Measurements from ENCODE around the gene ZFYVE9.

The ZFYVE9 gene

DNA sequence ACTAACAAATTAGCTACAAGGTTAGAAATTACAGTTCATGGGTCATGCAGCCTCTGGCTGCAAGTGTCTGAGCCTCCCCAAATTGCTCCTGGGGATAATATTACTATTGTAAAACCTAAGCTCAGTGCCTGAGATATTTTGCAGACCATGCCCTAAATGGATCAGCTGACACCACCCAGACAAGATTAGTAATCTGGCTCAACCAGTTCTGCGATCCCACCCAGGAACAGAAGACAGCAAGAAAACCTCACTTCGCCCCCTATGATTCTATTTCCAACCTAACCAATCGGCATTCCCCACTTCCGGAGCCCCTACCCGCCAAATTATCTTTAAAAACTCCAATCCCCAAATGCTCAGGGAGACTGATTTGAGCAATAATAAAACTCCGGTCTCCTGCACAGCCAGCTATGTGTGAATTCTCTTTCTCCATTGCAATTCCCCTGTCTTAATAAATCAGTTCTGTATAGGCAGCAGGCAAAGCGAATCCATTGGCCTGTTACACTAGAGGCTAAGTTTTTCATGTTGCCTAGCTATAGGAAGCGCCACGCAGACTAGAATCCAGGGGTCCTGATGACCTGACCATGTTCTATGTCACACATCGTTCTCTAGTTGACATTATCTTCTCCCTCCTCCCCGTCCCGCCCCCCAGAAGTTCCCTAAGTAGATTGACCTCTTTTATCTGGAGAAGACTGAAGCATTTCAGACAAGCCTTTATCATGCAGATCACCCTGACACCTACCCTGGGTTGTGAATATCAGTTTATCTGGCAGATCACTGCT, 22.4 kb upstream of the ZFYVE9 start:
- TF ChIP-seq, protein P1, sequence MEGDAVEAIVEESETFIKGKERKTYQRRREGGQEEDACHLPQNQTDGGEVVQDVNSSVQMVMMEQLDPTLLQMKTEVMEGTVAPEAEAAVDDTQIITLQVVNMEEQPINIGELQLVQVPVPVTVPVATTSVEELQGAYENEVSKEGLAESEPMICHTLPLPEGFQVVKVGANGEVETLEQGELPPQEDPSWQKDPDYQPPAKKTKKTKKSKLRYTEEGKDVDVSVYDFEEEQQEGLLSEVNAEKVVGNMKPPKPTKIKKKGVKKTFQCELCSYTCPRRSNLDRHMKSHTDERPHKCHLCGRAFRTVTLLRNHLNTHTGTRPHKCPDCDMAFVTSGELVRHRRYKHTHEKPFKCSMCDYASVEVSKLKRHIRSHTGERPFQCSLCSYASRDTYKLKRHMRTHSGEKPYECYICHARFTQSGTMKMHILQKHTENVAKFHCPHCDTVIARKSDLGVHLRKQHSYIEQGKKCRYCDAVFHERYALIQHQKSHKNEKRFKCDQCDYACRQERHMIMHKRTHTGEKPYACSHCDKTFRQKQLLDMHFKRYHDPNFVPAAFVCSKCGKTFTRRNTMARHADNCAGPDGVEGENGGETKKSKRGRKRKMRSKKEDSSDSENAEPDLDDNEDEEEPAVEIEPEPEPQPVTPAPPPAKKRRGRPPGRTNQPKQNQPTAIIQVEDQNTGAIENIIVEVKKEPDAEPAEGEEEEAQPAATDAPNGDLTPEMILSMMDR (conservative IDR thresholded peaks at IDR 0.05; ENCODE audit: low read length) = no peak
- no peak for DNase-seq (ENCODE audit: low read depth)

DNA sequence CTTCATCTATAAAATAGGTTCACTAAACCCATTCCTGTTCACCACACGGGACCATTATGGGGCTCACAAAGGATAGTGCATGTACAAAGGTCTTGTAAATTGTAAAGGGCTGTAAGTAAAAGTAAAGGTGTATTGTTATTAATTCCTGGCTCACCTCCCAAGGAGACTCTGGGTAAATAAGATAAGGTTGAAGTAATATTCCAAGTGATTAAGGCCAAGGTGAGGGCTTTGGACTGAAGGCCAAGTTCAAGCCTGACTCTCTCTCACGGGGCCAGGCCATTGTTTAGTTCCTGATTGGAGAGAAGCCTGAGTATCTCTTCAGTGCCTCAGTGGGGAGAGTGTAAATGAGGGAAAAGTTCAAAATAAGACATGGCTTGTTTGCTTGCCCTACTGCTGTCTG, 19.5 kb upstream of the ZFYVE9 start:
- no peak for DNase-seq (ENCODE audit: low read depth)
- no peak overlapping the region for H3K4me3 ChIP-seq (ENCODE audit: low read length)
- TF ChIP-seq, protein P1 (conservative IDR thresholded peaks at IDR 0.05; ENCODE audit: low read length) = no peak

More for the DNA sequence above, 22.4 kb upstream of the ZFYVE9 start:
- no peak overlapping the region for H3K4me3 ChIP-seq (ENCODE audit: low read length)

- TF ChIP-seq, protein P1 (conservative IDR thresholded peaks at IDR 0.05; ENCODE audit: low read length) = no peak
- H3K4me3 ChIP-seq (ENCODE audit: low read length) = no peak overlapping the region
- no peak for DNase-seq (ENCODE audit: low read depth)
Observed at GRCh38 chr1:52123622-52124021, 18.3 kb upstream of the ZFYVE9 start.

- no peak for DNase-seq (ENCODE audit: low read depth)
- no peak overlapping the region for H3K4me3 ChIP-seq (ENCODE audit: low read length)
- TF ChIP-seq, protein P1 (conservative IDR thresholded peaks at IDR 0.05; ENCODE audit: low read length) = no peak
Observed at GRCh38 chr1:52125736-52126359, 16.0 kb upstream of the ZFYVE9 start.

DNA sequence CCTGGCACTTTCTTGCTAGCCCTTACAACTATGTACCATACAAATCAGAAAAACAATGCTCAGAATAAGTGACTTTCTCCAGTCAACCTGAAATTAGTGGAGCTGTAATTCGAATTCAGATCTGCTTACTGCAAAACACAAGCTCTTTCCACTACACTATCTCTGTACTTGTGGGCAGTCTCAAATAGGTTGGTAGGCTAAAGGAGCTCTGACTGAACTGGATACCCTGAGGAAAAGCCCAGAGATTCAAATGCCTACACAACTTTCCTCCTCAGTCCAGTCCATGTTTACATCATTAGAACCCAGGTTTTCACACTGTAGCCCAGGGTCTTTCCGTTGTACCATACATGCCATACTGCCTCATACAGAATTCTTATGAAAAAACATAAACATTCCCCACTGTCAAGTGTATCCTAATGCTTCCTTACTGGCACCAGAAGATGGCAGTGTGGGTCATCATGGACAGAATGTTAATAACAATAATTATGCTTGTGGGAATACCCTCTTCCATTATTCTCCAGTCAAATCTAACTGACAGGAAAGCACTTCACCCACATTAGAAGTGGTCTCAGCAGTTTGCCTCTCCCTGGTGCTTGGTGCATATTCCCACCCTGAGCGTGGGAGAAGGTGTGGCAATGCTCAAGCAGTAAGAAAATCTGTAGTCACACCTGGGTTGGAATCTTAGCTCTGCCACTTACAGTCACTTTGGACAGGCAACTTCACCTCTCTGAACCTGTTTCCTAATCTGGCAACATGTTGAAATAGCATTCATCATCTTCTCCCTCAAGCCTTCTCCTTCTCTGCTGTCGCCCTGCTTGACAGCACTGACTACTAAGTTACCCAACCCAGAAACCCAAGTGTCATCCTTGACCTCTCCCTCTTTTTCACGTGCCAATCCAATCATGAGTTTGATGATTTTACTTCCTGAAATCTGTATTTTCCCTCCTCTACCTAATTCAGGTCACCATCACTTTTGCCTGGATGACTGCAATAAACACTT, 14.4 kb upstream of the ZFYVE9 start:
- H3K4me3 ChIP-seq (ENCODE audit: low read length) = no peak overlapping the region
- TF ChIP-seq, protein P1 (conservative IDR thresholded peaks at IDR 0.05; ENCODE audit: low read length) = peak; percentile 90
- peak; percentile 69 for DNase-seq (ENCODE audit: low read depth)

DNA sequence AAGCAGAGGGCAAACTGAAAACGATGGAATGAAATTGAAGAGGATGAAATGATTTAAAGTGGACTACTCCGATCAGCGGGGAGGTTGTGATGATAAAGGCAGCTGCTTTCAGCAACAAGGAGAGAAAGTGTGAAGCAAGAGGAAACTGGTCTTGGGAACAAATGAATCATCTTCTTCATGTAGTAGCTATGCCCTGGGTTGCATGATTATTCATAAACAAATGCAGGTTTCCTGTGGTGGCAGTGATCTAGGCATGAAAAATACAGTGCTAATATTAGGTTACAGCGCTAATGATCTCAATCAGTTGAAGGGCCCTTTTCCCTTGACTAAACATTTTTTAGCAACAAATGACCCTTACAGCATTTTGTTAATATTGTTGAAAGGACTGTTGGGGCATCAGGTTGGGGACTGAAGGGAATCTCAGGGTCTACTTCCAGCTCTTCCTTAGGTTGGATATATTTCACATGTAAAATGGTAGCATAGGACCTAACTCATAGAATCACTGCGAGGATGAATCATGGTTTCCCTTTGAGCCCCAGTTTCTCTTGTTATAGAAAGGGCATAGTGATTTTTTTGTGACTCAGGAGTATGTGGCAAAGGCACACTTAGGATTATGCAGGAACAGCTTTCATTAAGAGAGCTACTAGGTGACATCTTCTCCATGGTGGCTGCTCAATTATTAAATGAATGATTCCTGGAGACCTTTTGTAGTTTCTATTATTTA, 1.9 kb upstream of the ZFYVE9 start:
- TF ChIP-seq, protein P1 (conservative IDR thresholded peaks at IDR 0.05; ENCODE audit: low read length) = no peak
- peak; percentile 90 for DNase-seq (ENCODE audit: low read depth)
- H3K4me3 ChIP-seq (ENCODE audit: low read length) = 0 out of 2 replicates have a peak overlapping the region, but pooled peaks have one; percentile 2

Measured in AG10803 (cell line).